H1 (cell line): ENCODE measurements around the gene GABPB1. TPM values are rescaled to one million over a fixed set of nuclear protein-coding genes. Genes with fewer than 3 reads are reported as not detected.
"Not testable (repeated sequence)": the region's sequence is repeated elsewhere in the genome, so short reads cannot be mapped to it uniquely, and the experiment has no call there.

Experiments used
- CTCF ChIA-PET: fragments of 300-600 bp; sonication (Branson Sonifier 250); formaldehyde crosslinking; loops from one replicate; lab custom pipeline; 2021; ENCODE audit not compliant: partially characterized antibody; lab: Charles Lee
- POLR2A ChIA-PET: fragments of 300-600 bp; sonication (Branson Sonifier 250); formaldehyde crosslinking; loops from one replicate; lab custom pipeline; 2021; ENCODE audit warnings: inconsistent platforms; ENCODE audit not compliant: partially characterized antibody; lab: Charles Lee
- DNase-seq, 2 experiments: peaks; one replicate each; pipeline versions ENCODE4 v3.0.0 to v3.0.0-alpha.2; 2010 to 2022; ENCODE audit warnings: low spot score in 2 of 2, low read depth in 1 of 2, mixed read lengths in 1 of 2
- FAIRE-seq: peaks from 2 replicates; lab custom pipeline; 2011; peaks lifted over from hg19 to GRCh38; lab: Jason Lieb, UNC
- H2AFZ ChIP-seq: 2 replicates; pipeline ENCODE4 v1.8.1; 2012; ENCODE audit warnings: low read length, inconsistent platforms
- H2AK5ac ChIP-seq: 2 replicates; pipeline ENCODE4 v1.6.1; 2013; ENCODE audit warnings: low read depth, low read length
- H2BK120ac ChIP-seq: replicated peaks from 2 replicates; pipeline ENCODE3; 2013; ENCODE audit warnings: low read depth, low read length, inconsistent platforms
- H2BK12ac ChIP-seq: 2 replicates; pipeline ENCODE4 v1.6.1; 2013; ENCODE audit warnings: low read depth, low read length
- H2BK15ac ChIP-seq: 2 replicates; pipeline ENCODE4 v1.6.1; 2013; ENCODE audit warnings: low read length
- H2BK20ac ChIP-seq: 2 replicates; pipeline ENCODE4 v1.6.1; 2013; ENCODE audit warnings: low read length
- H2BK5ac ChIP-seq: 2 replicates; pipeline ENCODE4 v1.6.1; 2013; ENCODE audit warnings: low read depth, low read length
- H3K14ac ChIP-seq: 2 replicates; pipeline ENCODE4 v1.6.1; 2013; ENCODE audit warnings: inconsistent platforms; ENCODE audit not compliant: insufficient read length
- H3K18ac ChIP-seq: 2 replicates; pipeline ENCODE4 v1.6.1; 2013; ENCODE audit warnings: low read length; ENCODE audit errors: extremely low read depth
- H3K23ac ChIP-seq: 2 replicates; pipeline ENCODE4 v1.6.1; 2013; ENCODE audit warnings: inconsistent platforms; ENCODE audit not compliant: insufficient read length
- H3K23me2 ChIP-seq: 2 replicates; pipeline ENCODE4 v1.6.1; 2013; ENCODE audit warnings: low read depth, low read length
- H3K27ac ChIP-seq: 2 replicates; pipeline ENCODE4 v1.6.1; 2011; ENCODE audit warnings: low read depth, low read length, inconsistent platforms
- H3K27me3 ChIP-seq, 4 experiments: replicated peaks in 1 of 4; 1 replicate in 1 of 4; 2 replicates in 3 of 4; pipeline versions ENCODE4 v1.6.1 to v1.8.1; 2011 to 2013; ENCODE audit warnings: low read length in 3 of 4, mild to moderate bottlenecking in 3 of 4, inconsistent platforms in 2 of 4, mixed read lengths in 2 of 4, moderate library complexity in 1 of 4; ENCODE audit not compliant: control insufficient read depth in 3 of 4, insufficient read depth in 3 of 4; ENCODE audit errors: extremely low read depth in 1 of 4
- H3K36me3 ChIP-seq, 4 experiments: 2 replicates each; pipeline versions ENCODE4 v1.6.1 to v1.8.1; 2011 to 2013; ENCODE audit warnings: mild to moderate bottlenecking in 4 of 4, low read length in 3 of 4, moderate library complexity in 2 of 4, control low read depth in 1 of 4, inconsistent platforms in 1 of 4; ENCODE audit not compliant: insufficient read depth in 4 of 4, control insufficient read depth in 2 of 4
- H3K4ac ChIP-seq: replicated peaks from 2 replicates; pipeline ENCODE3; 2013; ENCODE audit warnings: low read length, low read depth, mixed read lengths, inconsistent platforms; ENCODE audit not compliant: insufficient read length
- H3K4me1 ChIP-seq, 4 experiments: replicated peaks in 1 of 4; 1 replicate in 1 of 4; 2 replicates in 3 of 4; pipeline versions ENCODE4 v1.6.1 to v1.8.1; 2011 to 2013; ENCODE audit warnings: low read length in 3 of 4, inconsistent platforms in 2 of 4, mixed read lengths in 1 of 4; ENCODE audit not compliant: insufficient read depth in 4 of 4, control insufficient read depth in 3 of 4
- H3K4me2 ChIP-seq, 2 experiments: 2 replicates each; pipeline versions ENCODE4 v1.6.1 to v1.8.1; 2011 to 2013; ENCODE audit warnings: low read depth in 2 of 2, low read length in 2 of 2, control low read depth in 1 of 2, inconsistent platforms in 1 of 2, mild to moderate bottlenecking in 1 of 2; ENCODE audit not compliant: insufficient read depth in 1 of 2
- H3K4me3 ChIP-seq, 4 experiments: fragments of 200-600, 300-600 bp in 1 of 4; sonication (generic), shearing (Covaris generic), sonication (Bioruptor Twin) in 1 of 4; 2 replicates each; pipeline versions ENCODE4 v1.5.1 to v1.8.1; 2011 to 2016; ENCODE audit warnings: low read length in 4 of 4, low read depth in 3 of 4, control low read depth in 2 of 4, inconsistent platforms in 2 of 4, mild to moderate bottlenecking in 2 of 4, mixed read lengths in 1 of 4, moderate library complexity in 1 of 4; ENCODE audit not compliant: insufficient read depth in 2 of 4; ENCODE audit errors: extremely low read depth in 1 of 4
- H3K56ac ChIP-seq: replicated peaks from 2 replicates; pipeline ENCODE3; 2013; ENCODE audit warnings: low read depth, mild to moderate bottlenecking, mixed read lengths, low read length, inconsistent platforms; ENCODE audit not compliant: insufficient read length
- H3K79me1 ChIP-seq: 2 replicates; pipeline ENCODE4 v1.6.1; 2013; ENCODE audit warnings: low read depth, low read length, control low read depth
- H3K79me2 ChIP-seq, 2 experiments: 2 replicates each; pipeline versions ENCODE4 v1.6.1 to v1.8.1; 2012 to 2013; ENCODE audit warnings: low read length in 2 of 2, mild to moderate bottlenecking in 2 of 2, inconsistent platforms in 1 of 2; ENCODE audit not compliant: insufficient read depth in 2 of 2, control insufficient read depth in 1 of 2
- H3K9ac ChIP-seq, 4 experiments: replicated peaks in 1 of 4; 1 replicate in 1 of 4; 2 replicates in 3 of 4; pipeline versions ENCODE4 v1.6.1 to v1.8.1; 2011 to 2013; ENCODE audit warnings: low read depth in 3 of 4, low read length in 3 of 4, control low read depth in 2 of 4, mild to moderate bottlenecking in 2 of 4, moderate library complexity in 2 of 4, inconsistent platforms in 1 of 4; ENCODE audit errors: extremely low read depth in 1 of 4
- H3K9me3 ChIP-seq, 2 experiments: 2 replicates each; pipeline versions ENCODE4 v1.6.1 to v1.8.1; 2012 to 2013; ENCODE audit warnings: mild to moderate bottlenecking in 2 of 2, moderate library complexity in 2 of 2, control low read depth in 1 of 2, inconsistent platforms in 1 of 2, low read depth in 1 of 2, low read length in 1 of 2, mixed read lengths in 1 of 2; ENCODE audit not compliant: insufficient read depth in 2 of 2
- H4K20me1 ChIP-seq, 2 experiments: replicated peaks in 1 of 2; 2 replicates each; pipeline versions ENCODE3 to v1.8.1; 2011 to 2013; ENCODE audit warnings: inconsistent platforms in 2 of 2, low read length in 2 of 2, mild to moderate bottlenecking in 1 of 2; ENCODE audit not compliant: insufficient read depth in 2 of 2, control insufficient read depth in 1 of 2
- H4K5ac ChIP-seq: 2 replicates; pipeline ENCODE4 v1.6.1; 2013; ENCODE audit warnings: low read length, low read depth, mixed read lengths, inconsistent platforms; ENCODE audit not compliant: insufficient read length
- H4K8ac ChIP-seq: 2 replicates; pipeline ENCODE4 v1.8.0; 2013; ENCODE audit warnings: mild to moderate bottlenecking, moderate library complexity, low read length, inconsistent platforms; ENCODE audit not compliant: insufficient read depth; ENCODE audit errors: extremely low read depth
- H4K91ac ChIP-seq: replicated peaks from 2 replicates; pipeline ENCODE3; 2013; ENCODE audit warnings: low read length, mixed read lengths, inconsistent platforms; ENCODE audit not compliant: insufficient read length
- FOSL1 ChIP-seq: IDR thresholded peaks from 2 replicates; pipeline ENCODE4 v1.6.1; 2011; ENCODE audit warnings: mild to moderate bottlenecking, low read depth, low read length, moderate library complexity; ENCODE audit not compliant: insufficient read depth
- RBBP5 ChIP-seq: IDR thresholded peaks from 2 replicates; pipeline ENCODE4 v1.7.1; 2012; ENCODE audit warnings: low read depth, mild to moderate bottlenecking, inconsistent platforms, low read length, moderate library complexity, borderline replicate concordance
- SIRT6 ChIP-seq: IDR thresholded peaks from one replicate; pipeline ENCODE4 v1.7.1; 2012; ENCODE audit warnings: low read length, inconsistent platforms
- WGBS, 2 experiments: shearing (Covaris generic) in 1 of 2; methylation state at CpG; one replicate each; pipeline versions ENCODE4 v1.1.6 to v1.1.7; 2013 to 2015; ENCODE audit warnings: low lambda C conversion rate in 2 of 2, mixed read lengths in 2 of 2, inconsistent platforms in 1 of 2, low coverage in 1 of 2, missing lambda C conversion rate in 1 of 2; ENCODE audit not compliant: insufficient replicate concordance in 2 of 2, insufficient coverage in 1 of 2, insufficient read length in 1 of 2; ENCODE audit errors: extremely low coverage in 1 of 2, missing lambda C conversion rate in 1 of 2; 5-methylcytosine and 5-hydroxymethylcytosine counted together
- polyA plus RNA-seq, 7 experiments: library from polyadenylated mRNA; depleted of rRNA in 3 of 7; stranded (reverse) in 5 of 7; unstranded in 2 of 7; fragments of >200 nt in 5 of 7; fragments of 200-250 nt in 2 of 7; gene quantifications; 1 replicate in 5 of 7; 2 replicates in 1 of 7; 4 replicates in 1 of 7; pipeline versions ENCODE4 v1.2.1 to v1.2.3, GENCODE V29; 2011 to 2013; ENCODE audit warnings: missing spikeins in 2 of 7, mixed read lengths in 2 of 7
- total RNA-seq: library from RNA; stranded (reverse); fragmentation: NEBNext Ultra II Directional; extraction: Animal tissue kit (Norgen Biotek cat#: 25700); gene quantifications from 2 replicates; pipeline ENCODE4 v1.2.1, GENCODE V29; 2021

The GABPB1 gene
- total and polyA plus RNA-seq, 2 of the 8 experiments (the other 6 are each of a cell fraction or from before 2014, with no cell fraction given) = 24.5 to 32.3 TPM

- TF ChIP-seq FOSL1 (no peak), SIRT6 (no peak), RBBP5 (no peak)
Measured at GRCh38 chr15:50390554-50391264, 35.7 kb upstream of the GABPB1 start (continued).

DNA sequence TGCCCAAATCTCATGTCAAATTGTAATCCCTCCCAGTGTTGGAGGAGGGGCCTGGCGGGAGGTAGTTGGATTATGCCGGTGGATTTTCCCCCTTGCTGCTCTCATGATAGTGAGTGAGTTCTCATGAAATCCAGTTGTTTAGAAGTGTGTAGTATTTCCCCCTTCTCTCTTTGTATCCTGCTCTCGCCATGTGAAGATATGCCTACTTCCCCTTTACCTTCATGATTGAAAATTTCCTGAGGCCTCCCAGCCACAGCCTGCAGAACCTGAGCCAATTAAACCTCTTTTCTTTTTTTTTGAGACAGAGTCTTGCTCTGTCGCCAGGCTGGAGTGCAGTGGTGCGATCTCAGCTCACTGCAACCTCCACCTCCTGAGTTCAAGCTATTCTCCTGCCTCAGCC, 27.4 kb upstream of the GABPB1 start:
- CTCF ChIA-PET, H3K79me2 ChIP-seq, H3K23ac ChIP-seq, H3K27ac ChIP-seq, H2BK15ac ChIP-seq, H4K8ac ChIP-seq, H3K18ac ChIP-seq, H4K91ac ChIP-seq, H3K79me1 ChIP-seq, H3K4me2 ChIP-seq, H3K4me3 ChIP-seq, H3K36me3 ChIP-seq, H3K4me1 ChIP-seq, H3K23me2 ChIP-seq, H2BK5ac ChIP-seq, H2BK12ac ChIP-seq, H3K4ac ChIP-seq, H3K56ac ChIP-seq, H2BK20ac ChIP-seq, H3K14ac ChIP-seq, DNase-seq, H2AFZ ChIP-seq, FAIRE-seq, H3K9ac ChIP-seq, H3K27me3 ChIP-seq, H3K9me3 ChIP-seq, H4K5ac ChIP-seq, H4K20me1 ChIP-seq, H2AK5ac ChIP-seq, H2BK120ac ChIP-seq: not testable (repeated sequence)
- POLR2A ChIA-PET = interaction anchor here (0.7 to 1.1 kb wide), 2 partner anchors 27 to 123 kb away, joined by 3 to 6 read pairs; no protein-coding TSS in a partner anchor
- WGBS, 2 experiments = 94% methylated on average over 5 of the region's 5 CpGs; no CpG with 5 or more reads in 1 of the 2 experiments
